Transverse colon (tissue), 4 donors: ENCODE measurements around the gene ADGRB3. TPM values are rescaled to one million over a fixed set of nuclear protein-coding genes. Genes with fewer than 3 reads are reported as not detected.

ENCODE experiments used
- DNase-seq: peaks from one replicate; pipeline ENCODE4 v3.0.0-alpha.2; 2019
- H3K27ac ChIP-seq, 4 donors: fragments of 200-600 bp; sonication (generic); 2 replicates each; pipeline ENCODE4 v1.5.1; 2016 to 2018; ENCODE audit warnings: inconsistent platforms in 4 of 4
- H3K27me3 ChIP-seq: fragments of 200-600 bp; sonication (generic); 2 replicates; pipeline ENCODE4 v1.5.1; 2017; ENCODE audit warnings: inconsistent platforms
- H3K36me3 ChIP-seq, 4 donors: fragments of 200-600 bp; sonication (generic); 2 replicates each; pipeline ENCODE4 v1.5.1; 2017 to 2019; ENCODE audit warnings: inconsistent platforms in 4 of 4
- H3K4me1 ChIP-seq, 4 donors: fragments of 200-600 bp; sonication (generic); 2 replicates each; pipeline ENCODE4 v1.5.1; 2017 to 2020; ENCODE audit warnings: inconsistent platforms in 4 of 4
- H3K4me3 ChIP-seq, 4 donors: fragments of 200-600 bp; sonication (generic); 1 replicate in 1 of 4; 2 replicates in 3 of 4; pipeline versions ENCODE4 v1.5.1 to v1.6.1; 2017 to 2019; ENCODE audit warnings: inconsistent platforms in 4 of 4
- H3K9me3 ChIP-seq, 2 donors: fragments of 200-600 bp; sonication (generic); 2 replicates each; pipeline ENCODE4 v1.5.1; 2017 to 2019; ENCODE audit warnings: inconsistent platforms in 2 of 2
- CTCF ChIP-seq, 5 experiments: fragments of 200-600 bp in 3 of 5; fragments of 450-650 bp in 2 of 5; sonication (generic) in 3 of 5; IDR thresholded peaks; 1 replicate in 2 of 5; 2 replicates in 3 of 5; pipeline ENCODE4 v1.5.1; 2016 to 2017; ENCODE audit warnings: antibody characterized with exemption in 5 of 5, inconsistent platforms in 3 of 5, mild to moderate bottlenecking in 2 of 5, moderate library complexity in 1 of 5
- EP300 ChIP-seq: sonication (generic); formaldehyde crosslinking; IDR thresholded peaks from one replicate; pipeline ENCODE4 v1.6.1; 2017; ENCODE audit warnings: antibody characterized with exemption, low read depth
- POLR2A ChIP-seq: fragments of 450-650 bp; IDR thresholded peaks from one replicate; pipeline ENCODE4 v1.6.1; 2016; ENCODE audit warnings: antibody characterized with exemption, mild to moderate bottlenecking, moderate library complexity
- POLR2AphosphoS5 ChIP-seq, 3 donors: sonication (generic); formaldehyde crosslinking; IDR thresholded peaks; one replicate each; pipeline ENCODE4 v1.6.1; 2016; ENCODE audit warnings: antibody characterized with exemption in 3 of 3
- WGBS, 2 donors: methylation state at CpG; one replicate each; pipeline ENCODE4 v1.1.5; 2018; ENCODE audit warnings: low coverage in 1 of 2; 5-methylcytosine and 5-hydroxymethylcytosine counted together
- in situ Hi-C, 4 donors: fragments of 200-750 bp; cut with MboI; loops; one replicate each; pipeline versions ENCODE4 v1.15.0 to v1.15.1; 2017; ENCODE audit warnings: low sequenced_read_pairs in 3 of 4, low pct_ligation_motif_present in 1 of 4, low pct_unique_long_range_greater_than_20kb in 1 of 4
- intact Hi-C: fragments of 100-400 bp; cut with DNase I; formaldehyde crosslinking; loops from one replicate; pipeline ENCODE4 v1.15.1; 2023; ENCODE audit warnings: low total_unique reads
- total RNA-seq, 4 donors: library from RNA; depleted of rRNA; stranded (reverse); fragments of >200 nt; gene quantifications; one replicate each; pipeline ENCODE4 v1.1.0, GENCODE V29; 2016

Gene ADGRB3
- total RNA-seq, 4 donors from 2014 or later = 0.37 to 20.5 (median 2.2) TPM

GRCh38 chr6:69059413-69059812 is 424.3 kb downstream of the ADGRB3 start:
- TF ChIP-seq EP300 (no peak), CTCF (IDR thresholded peaks at IDR 0.05) (no peak), POLR2A (no peak), POLR2AphosphoS5 (IDR thresholded peaks at IDR 0.05) (no peak)
- H3K9me3 ChIP-seq = no peaks in the 10 kb centered on the region
- DNase-seq = no peak
- no peaks in the 10 kb centered on the region for H3K27me3 ChIP-seq
- no peak overlapping the region for H3K4me3 ChIP-seq
- no peak overlapping the region for H3K27ac ChIP-seq
- WGBS, 2 donors = 43 to 53% methylated on average over 1 of the region's 1 CpG
- H3K4me1 ChIP-seq = no peaks in the 10 kb centered on the region
- no peaks in the 10 kb centered on the region for H3K36me3 ChIP-seq
- intact Hi-C loops = no loop called here
- in situ Hi-C loops = no loop called here

- H3K4me3 ChIP-seq = no peak overlapping the region
- 75 to 82% methylated on average over 4 of the region's 4 CpGs for WGBS, 2 donors
- H3K36me3 ChIP-seq = no peaks in the 10 kb centered on the region
- H3K9me3 ChIP-seq = no peaks in the 10 kb centered on the region
- DNase-seq = no peak
- no peak overlapping the region for H3K27ac ChIP-seq
- intact Hi-C loops (no loop called here), in situ Hi-C loops (no loop called here)
- TF ChIP-seq CTCF (IDR thresholded peaks at IDR 0.05) (no peak), POLR2A (no peak), POLR2AphosphoS5 (IDR thresholded peaks at IDR 0.05) (no peak), EP300 (no peak)
- H3K4me1 ChIP-seq = no peaks in the 10 kb centered on the region
- no peaks in the 10 kb centered on the region for H3K27me3 ChIP-seq
Measured at GRCh38 chr6:69061066-69061465, 426.0 kb downstream of the ADGRB3 start.

GRCh38 chr6:69063401-69063800 is 428.3 kb downstream of the ADGRB3 start:
- H3K27ac ChIP-seq = no peak overlapping the region
- H3K4me1 ChIP-seq = no peaks in the 10 kb centered on the region
- no peak overlapping the region for H3K4me3 ChIP-seq
- intact Hi-C loops (no loop called here), in situ Hi-C loops (no loop called here)
- DNase-seq = no peak
- TF ChIP-seq POLR2AphosphoS5 (IDR thresholded peaks at IDR 0.05) = no peak
- no peak for TF ChIP-seq EP300
- no peak for TF ChIP-seq CTCF (IDR thresholded peaks at IDR 0.05)
- TF ChIP-seq POLR2A = no peak
- no peaks in the 10 kb centered on the region for H3K36me3 ChIP-seq
- 86 to 87% methylated on average over 2 of the region's 2 CpGs for WGBS, 2 donors
- H3K9me3 ChIP-seq = no peaks in the 10 kb centered on the region
- H3K27me3 ChIP-seq = no peaks in the 10 kb centered on the region

- no peak for DNase-seq
- no peaks in the 10 kb centered on the region for H3K36me3 ChIP-seq
- intact Hi-C loops (no loop called here), in situ Hi-C loops (no loop called here)
- no peak overlapping the region for H3K27ac ChIP-seq
- no peaks in the 10 kb centered on the region for H3K9me3 ChIP-seq
- H3K4me1 ChIP-seq = no peaks in the 10 kb centered on the region
- 58 to 83% methylated on average over 1 of the region's 1 CpG for WGBS, 2 donors
- no peaks in the 10 kb centered on the region for H3K27me3 ChIP-seq
- TF ChIP-seq POLR2AphosphoS5 (IDR thresholded peaks at IDR 0.05) (no peak), POLR2A (no peak), EP300 (no peak), CTCF (IDR thresholded peaks at IDR 0.05) (no peak)
- H3K4me3 ChIP-seq = no peak overlapping the region
Measured at GRCh38 chr6:69064226-69064625, 429.1 kb downstream of the ADGRB3 start.
